Measurements from ENCODE around the gene ARL6IP5.

DNA sequence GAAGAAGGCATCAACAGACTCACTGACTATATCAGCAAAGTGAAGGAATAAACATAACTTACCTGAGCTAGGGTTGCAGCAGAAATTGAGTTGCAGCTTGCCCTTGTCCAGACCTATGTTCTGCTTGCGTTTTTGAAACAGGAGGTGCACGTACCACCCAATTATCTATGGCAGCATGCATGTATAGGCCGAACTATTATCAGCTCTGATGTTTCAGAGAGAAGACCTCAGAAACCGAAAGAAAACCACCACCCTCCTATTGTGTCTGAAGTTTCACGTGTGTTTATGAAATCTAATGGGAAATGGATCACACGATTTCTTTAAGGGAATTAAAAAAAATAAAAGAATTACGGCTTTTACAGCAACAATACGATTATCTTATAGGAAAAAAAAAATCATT is 19.8 kb downstream of the ARL6IP5 start:
- TF ChIP-seq, protein P1, sequence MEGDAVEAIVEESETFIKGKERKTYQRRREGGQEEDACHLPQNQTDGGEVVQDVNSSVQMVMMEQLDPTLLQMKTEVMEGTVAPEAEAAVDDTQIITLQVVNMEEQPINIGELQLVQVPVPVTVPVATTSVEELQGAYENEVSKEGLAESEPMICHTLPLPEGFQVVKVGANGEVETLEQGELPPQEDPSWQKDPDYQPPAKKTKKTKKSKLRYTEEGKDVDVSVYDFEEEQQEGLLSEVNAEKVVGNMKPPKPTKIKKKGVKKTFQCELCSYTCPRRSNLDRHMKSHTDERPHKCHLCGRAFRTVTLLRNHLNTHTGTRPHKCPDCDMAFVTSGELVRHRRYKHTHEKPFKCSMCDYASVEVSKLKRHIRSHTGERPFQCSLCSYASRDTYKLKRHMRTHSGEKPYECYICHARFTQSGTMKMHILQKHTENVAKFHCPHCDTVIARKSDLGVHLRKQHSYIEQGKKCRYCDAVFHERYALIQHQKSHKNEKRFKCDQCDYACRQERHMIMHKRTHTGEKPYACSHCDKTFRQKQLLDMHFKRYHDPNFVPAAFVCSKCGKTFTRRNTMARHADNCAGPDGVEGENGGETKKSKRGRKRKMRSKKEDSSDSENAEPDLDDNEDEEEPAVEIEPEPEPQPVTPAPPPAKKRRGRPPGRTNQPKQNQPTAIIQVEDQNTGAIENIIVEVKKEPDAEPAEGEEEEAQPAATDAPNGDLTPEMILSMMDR (conservative IDR thresholded peaks at IDR 0.05; ENCODE audit: low read length), result no peak
- no peak for TF ChIP-seq EZH2phosphoT487 (IDR thresholded peaks at IDR 0.05; ENCODE audit: borderline replicate concordance)

Measured in Loucy (cell line).